GM19043 (cell line): Measurements from ENCODE around the gene PEMT.

Experiments used
- ATAC-seq: cut with Tn5 transposase; IDR thresholded peaks from one replicate; pipeline ENCODE4 v1.9.1; 2021; ENCODE audit warnings: low read depth; ENCODE audit not compliant: unreplicated experiment

Gene PEMT

GRCh38 chr17:17518014-17518413 lies 73.5 kb downstream of the PEMT start:
- ATAC-seq, result no peak

- ATAC-seq, result no peak
Measured at GRCh38 chr17:17516941-17517720, 74.4 kb downstream of the PEMT start.

- ATAC-seq, result no peak
Measured at GRCh38 chr17:17515934-17516930, 75.3 kb downstream of the PEMT start.

- no peak for ATAC-seq
Measured at GRCh38 chr17:17514993-17515933, 76.2 kb downstream of the PEMT start.

GRCh38 chr17:17514361-17514992 lies 77.0 kb downstream of the PEMT start:
- ATAC-seq, result no peak

GRCh38 chr17:17513626-17514025 lies 77.9 kb downstream of the PEMT start:
- ATAC-seq, result no peak

- ATAC-seq, result no peak
Measured at GRCh38 chr17:17512866-17513265, 78.6 kb downstream of the PEMT start.

GRCh38 chr17:17511881-17512858 lies 79.3 kb downstream of the PEMT start:
- no peak for ATAC-seq

- no peak for ATAC-seq
Measured at GRCh38 chr17:17511293-17511741, 80.2 kb downstream of the PEMT start.

GRCh38 chr17:17510456-17511292 lies 80.8 kb downstream of the PEMT start:
- ATAC-seq, result no peak

GRCh38 chr17:17509601-17510425 lies 81.7 kb downstream of the PEMT start:
- no peak for ATAC-seq

GRCh38 chr17:17508646-17509591 lies 82.6 kb downstream of the PEMT start:
- ATAC-seq, result no peak

- no peak for ATAC-seq
Measured at GRCh38 chr17:17508019-17508535, 83.4 kb downstream of the PEMT start.

GRCh38 chr17:17507465-17508011 lies 84.0 kb downstream of the PEMT start:
- no peak for ATAC-seq

- ATAC-seq, result no peak
Measured at GRCh38 chr17:17506893-17507464, 84.5 kb downstream of the PEMT start.
